Measurements from ENCODE around the gene LRP3.
"Not testable (repeated sequence)": the region's sequence is repeated elsewhere in the genome, so short reads cannot be mapped to it uniquely, and the experiment has no call there.

Gene LRP3

DNA sequence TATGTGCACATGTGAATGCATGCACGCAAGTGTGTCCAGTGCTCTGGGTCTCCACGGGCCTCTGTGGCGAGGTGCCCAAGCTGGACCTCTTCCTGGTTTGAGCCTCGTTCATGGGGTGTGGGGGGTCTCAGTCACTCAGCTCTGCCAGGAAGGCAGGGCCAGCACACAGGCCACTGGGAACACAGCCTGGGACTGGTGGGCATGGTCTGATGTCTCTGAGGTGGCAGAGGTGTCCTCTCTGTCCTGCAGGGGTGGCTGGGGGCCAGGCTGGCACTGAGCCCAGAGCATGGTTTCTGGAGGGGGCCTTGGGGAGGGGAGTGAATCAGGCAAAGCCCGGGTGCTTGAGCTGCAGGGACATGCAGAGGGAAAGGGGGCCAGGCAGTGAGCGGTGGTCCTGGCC is 9.4 kb downstream of the LRP3 start:
- DNase-seq: no peak

GRCh38 chr19:33204136-33204973 is 10.2 kb downstream of the LRP3 start:
- no peak for DNase-seq

DNA sequence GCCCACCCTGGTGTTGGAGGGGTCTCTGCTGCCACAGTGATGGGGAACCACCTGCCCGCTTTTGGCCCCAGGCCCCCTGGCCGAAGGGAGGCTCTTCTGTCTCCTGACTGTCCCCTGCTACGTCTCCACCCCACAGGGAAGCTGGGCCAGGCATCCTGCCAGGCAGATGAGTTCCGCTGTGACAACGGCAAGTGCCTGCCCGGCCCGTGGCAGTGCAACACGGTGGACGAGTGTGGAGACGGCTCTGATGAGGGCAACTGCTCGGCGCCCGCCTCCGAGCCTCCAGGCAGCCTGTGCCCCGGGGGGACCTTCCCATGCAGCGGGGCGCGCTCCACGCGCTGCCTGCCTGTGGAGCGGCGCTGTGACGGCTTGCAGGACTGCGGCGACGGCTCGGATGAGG is 11.0 kb downstream of the LRP3 start:
- no peak for DNase-seq

GRCh38 chr19:33205531-33206260 is 11.6 kb downstream of the LRP3 start:
- no peak for DNase-seq

DNA sequence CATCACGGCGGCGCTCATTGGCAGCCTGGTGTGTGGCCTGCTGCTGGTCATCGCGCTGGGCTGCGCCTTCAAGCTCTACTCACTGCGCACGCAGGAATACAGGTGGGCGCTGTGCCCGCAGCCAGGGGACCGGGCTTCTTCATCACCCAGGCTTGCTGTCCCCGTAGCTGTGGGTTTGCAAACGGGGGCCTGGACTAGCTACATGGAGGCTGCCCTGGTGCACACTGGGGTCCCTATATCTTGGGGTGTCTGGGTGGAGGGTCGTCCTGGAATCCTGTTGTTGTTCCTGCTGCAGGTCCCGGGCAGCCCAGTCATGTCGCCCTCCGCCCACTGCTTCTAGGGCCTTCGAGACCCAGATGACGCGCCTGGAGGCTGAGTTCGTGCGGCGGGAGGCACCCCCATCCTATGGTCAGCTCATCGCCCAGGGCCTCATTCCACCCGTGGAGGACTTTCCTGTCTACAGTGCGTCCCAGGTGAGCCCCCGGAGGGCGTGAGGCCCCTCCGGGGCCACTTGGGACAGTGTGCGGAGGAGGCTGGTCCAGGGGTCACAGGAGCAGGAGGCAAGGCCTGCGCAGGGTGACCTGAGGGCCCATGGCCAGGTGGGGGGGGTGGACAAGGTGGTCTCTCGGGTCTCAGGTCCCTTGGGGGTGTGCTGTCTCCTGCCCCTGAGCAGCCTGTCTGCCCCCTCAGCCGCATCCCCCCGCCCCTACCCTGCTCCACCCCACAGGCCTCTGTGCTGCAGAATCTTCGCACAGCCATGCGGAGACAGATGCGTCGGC is 12.3 kb downstream of the LRP3 start:
- no peak for DNase-seq

- DNase-seq: no peak
Measured at GRCh38 chr19:33207040-33207620, 13.0 kb downstream of the LRP3 start.

DNA sequence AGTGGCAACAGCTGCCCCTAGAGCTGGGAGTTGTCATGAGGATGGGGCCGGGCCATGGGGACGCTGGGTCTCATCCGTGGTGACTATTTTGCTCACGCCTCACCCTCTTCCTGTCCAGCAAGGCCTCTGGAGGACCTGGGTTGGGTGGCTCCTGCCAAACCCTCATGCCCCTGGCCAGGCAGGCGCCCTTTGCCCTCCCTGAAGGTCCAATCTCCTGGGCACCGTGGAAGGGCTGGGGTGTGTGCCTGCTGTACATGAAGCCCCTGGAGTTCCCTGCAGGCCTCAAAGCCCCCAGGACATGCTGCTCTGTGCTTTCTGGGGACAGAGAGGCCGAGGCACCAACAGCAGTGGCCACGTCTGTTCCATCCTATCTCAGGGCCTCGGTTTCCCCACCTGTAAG is 13.8 kb downstream of the LRP3 start:
- no peak for DNase-seq

DNA sequence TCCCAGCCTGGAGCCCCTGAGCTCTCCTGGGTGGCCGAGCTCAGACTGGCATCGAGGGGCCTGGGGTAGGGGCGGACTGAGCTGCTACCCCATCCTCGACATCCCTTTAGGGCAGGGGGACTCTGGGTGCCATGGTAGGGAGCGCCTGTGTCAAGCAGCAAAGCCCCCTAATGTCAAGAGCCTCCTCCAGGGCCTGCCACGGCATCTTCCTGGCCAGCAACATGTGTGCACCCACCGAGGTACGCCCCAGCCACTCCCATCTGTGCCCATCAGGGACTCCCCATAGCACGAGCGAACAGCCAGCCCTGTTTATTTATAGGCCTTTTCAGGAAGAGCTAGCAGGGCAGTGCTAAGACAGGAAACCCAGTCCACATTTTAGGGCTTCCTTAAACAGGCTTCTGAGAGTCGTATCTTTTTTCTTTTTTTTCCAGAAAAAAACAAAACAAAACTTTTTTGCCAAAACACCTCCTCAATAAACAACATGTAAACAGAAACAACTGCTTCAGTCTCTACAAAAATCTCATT is 14.3 kb downstream of the LRP3 start:
- no peak for DNase-seq

- DNase-seq: no peak
Measured at GRCh38 chr19:33208904-33209849, 15.0 kb downstream of the LRP3 start.

DNA sequence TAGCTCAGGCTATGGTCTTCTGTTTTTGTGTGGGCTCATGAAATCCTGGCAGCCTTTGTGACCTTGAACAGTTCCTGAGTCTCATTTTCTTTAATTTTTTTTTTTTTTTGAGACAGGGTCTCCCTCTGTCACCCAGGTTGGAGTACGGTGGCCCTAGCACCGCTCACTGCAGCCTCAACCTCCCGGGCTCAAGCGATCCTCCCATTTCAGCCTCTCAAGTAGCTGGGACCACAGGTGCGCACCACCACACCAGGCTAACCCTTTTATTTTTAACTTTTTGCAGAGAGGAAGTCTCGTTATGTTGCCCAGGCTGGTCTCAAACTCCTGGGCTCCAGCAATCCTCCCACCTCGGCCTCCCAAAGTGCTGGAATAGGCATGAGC is 15.7 kb downstream of the LRP3 start:
- DNase-seq: not testable (repeated sequence)

GRCh38 chr19:33210266-33210940 is 16.3 kb downstream of the LRP3 start:
- no peak for DNase-seq

DNA sequence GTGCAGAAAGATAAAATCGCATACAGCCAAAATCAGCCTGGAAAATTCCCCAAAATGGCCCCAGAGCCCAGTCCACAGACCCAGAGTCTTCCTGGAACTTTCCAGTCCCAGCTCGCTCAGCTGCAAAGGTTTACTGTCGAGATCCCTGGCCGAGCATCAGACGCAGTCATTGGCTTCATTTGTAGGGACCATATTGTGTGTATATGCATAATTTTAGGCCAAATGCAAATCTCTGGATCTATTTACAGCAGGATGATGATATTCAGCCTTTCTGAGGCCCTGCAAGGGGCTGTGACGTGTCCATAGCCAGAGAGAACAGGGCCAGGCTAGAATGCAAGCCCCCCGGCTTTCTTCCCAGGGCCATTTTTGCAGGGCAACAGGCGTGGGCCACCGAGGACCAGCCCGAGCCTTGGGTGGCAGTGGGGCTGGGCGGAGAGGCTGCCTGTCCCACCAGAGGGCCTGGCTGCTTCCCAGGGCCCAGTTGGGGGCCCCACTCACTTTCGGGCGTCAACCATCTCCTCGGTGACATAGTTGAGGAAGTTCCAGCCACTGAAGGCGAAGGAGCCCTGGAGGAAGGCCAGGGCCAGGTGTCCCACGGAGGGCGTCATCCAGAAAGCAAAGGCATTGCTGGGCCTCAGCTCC is 17.8 kb downstream of the LRP3 start:
- no peak for DNase-seq

- DNase-seq: no peak
Measured at GRCh38 chr19:33212436-33213172, 18.5 kb downstream of the LRP3 start.

DNA sequence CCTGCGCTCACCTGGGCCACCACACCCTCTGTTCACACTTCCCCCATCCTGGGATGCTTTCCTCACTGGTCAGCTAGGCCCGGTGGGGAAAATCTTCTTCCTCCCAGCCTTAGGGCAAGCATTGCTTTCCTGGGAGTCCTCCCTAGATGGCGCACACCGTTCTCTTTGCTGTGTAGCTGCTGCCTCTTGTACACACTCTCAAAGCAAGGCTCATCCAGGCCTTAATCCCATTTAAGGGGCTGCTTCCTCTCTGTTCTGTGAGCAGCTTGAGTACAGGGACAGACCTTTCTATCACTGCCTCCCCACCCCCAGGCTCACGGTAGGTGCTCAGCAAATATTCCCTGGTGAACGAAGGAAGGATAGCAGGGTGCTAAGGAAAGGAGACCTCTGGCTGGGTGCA is 20.5 kb downstream of the LRP3 start:
- no peak for DNase-seq

GRCh38 chr19:33215438-33216197 is 21.5 kb downstream of the LRP3 start:
- DNase-seq: no peak

- no peak for DNase-seq
Measured at GRCh38 chr19:33216198-33216830, 22.2 kb downstream of the LRP3 start.

- DNase-seq: no peak
Measured at GRCh38 chr19:33217881-33218280, 23.8 kb downstream of the LRP3 start.

- DNase-seq: no peak
Measured at GRCh38 chr19:33219261-33219815, 25.2 kb downstream of the LRP3 start.
